SK-N-SH (cell line): ENCODE results near the gene PLEKHG2.

ENCODE experiments used
- CTCF ChIP-seq: fragments of 200-600 bp; sonication (generic); IDR thresholded peaks from 2 replicates; pipeline ENCODE4 v1.6.1; 2017; ENCODE audit warnings: antibody characterized with exemption, mild to moderate bottlenecking, moderate library complexity
- EP300 ChIP-seq, 2 experiments: IDR thresholded peaks; 2 replicates each; pipeline versions ENCODE4 v1.4.0 to v1.6.1; 2012; ENCODE audit warnings: borderline replicate concordance in 1 of 2, low read depth in 1 of 2, low read length in 1 of 2
- EZH2phosphoT487 ChIP-seq: fragments of 200-600 bp; sonication (generic); IDR thresholded peaks from 2 replicates; pipeline ENCODE4 v1.6.1; 2017; ENCODE audit warnings: low read depth, mixed run types, mild to moderate bottlenecking, antibody characterized with exemption, moderate library complexity, borderline replicate concordance
- MXI1 ChIP-seq: IDR thresholded peaks from 2 replicates; pipeline ENCODE4 v1.6.1; 2012; ENCODE audit warnings: mild to moderate bottlenecking, low read depth, low read length, improper control_type of control experiment
- SIN3A ChIP-seq: IDR thresholded peaks from 2 replicates; pipeline ENCODE4 v1.6.1; 2012; ENCODE audit warnings: low read depth, mild to moderate bottlenecking, low read length, moderate library complexity, borderline replicate concordance
- USF2 ChIP-seq: fragments of 150-350 bp; IDR thresholded peaks from 2 replicates; pipeline ENCODE4 v1.6.1; 2017; ENCODE audit warnings: antibody characterized with exemption, low read length, low read depth, borderline replicate concordance
- TF ChIP-seq, protein P1 (sequence below): IDR thresholded peaks from 2 replicates; pipeline ENCODE4 v1.4.0; 2012; ENCODE audit warnings: low read depth, borderline replicate concordance

GRCh38 chr19:39475748-39476147 lies 63.3 kb downstream of the PLEKHG2 start:
- TF ChIP-seq EP300 (IDR thresholded peaks at IDR 0.05; ENCODE audit: borderline replicate concordance in 1 of 2, low read depth in 1 of 2, low read length in 1 of 2) (no peak), MXI1 (no peak), SIN3A (no peak), EZH2phosphoT487 (no peak), CTCF (no peak), USF2 (no peak)
- TF ChIP-seq, protein P1, sequence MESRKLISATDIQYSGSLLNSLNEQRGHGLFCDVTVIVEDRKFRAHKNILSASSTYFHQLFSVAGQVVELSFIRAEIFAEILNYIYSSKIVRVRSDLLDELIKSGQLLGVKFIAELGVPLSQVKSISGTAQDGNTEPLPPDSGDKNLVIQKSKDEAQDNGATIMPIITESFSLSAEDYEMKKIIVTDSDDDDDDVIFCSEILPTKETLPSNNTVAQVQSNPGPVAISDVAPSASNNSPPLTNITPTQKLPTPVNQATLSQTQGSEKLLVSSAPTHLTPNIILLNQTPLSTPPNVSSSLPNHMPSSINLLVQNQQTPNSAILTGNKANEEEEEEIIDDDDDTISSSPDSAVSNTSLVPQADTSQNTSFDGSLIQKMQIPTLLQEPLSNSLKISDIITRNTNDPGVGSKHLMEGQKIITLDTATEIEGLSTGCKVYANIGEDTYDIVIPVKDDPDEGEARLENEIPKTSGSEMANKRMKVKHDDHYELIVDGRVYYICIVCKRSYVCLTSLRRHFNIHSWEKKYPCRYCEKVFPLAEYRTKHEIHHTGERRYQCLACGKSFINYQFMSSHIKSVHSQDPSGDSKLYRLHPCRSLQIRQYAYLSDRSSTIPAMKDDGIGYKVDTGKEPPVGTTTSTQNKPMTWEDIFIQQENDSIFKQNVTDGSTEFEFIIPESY = no peak
